CD8-positive, alpha-beta memory T cell (primary cell): ENCODE results near the gene NCKAP5. TPM values are rescaled to one million over a fixed set of nuclear protein-coding genes. Genes with fewer than 3 reads are reported as not detected.
"Not testable (repeated sequence)": the region's sequence is repeated elsewhere in the genome, so short reads cannot be mapped to it uniquely, and the experiment has no call there.

Source experiments
- CTCF ChIA-PET: fragments of 350-600 bp; sonication (Branson Sonifier 250); formaldehyde crosslinking; loops from one replicate; lab custom pipeline; 2021; ENCODE audit warnings: antibody characterized with exemption; lab: Charles Lee
- POLR2A ChIA-PET: fragments of 350-600 bp; sonication (Branson Sonifier 250); formaldehyde crosslinking; loops from one replicate; lab custom pipeline; 2021; ENCODE audit warnings: antibody characterized with exemption; lab: Charles Lee
- DNase-seq, 5 donors: peaks; one replicate each; pipeline versions ENCODE4 v3.0.0 to v3.0.0-alpha.2; 2020 to 2022; ENCODE audit warnings: mixed read lengths in 1 of 5
- H3K27ac ChIP-seq: one replicate; pipeline ENCODE4 v1.7.0; 2013; ENCODE audit warnings: low read depth, mild to moderate bottlenecking, low read length, moderate library complexity
- H3K27me3 ChIP-seq: 2 replicates; pipeline ENCODE4 v1.7.0; 2013; ENCODE audit warnings: low read length, mild to moderate bottlenecking; ENCODE audit not compliant: insufficient read depth, poor library complexity, severe bottlenecking
- H3K36me3 ChIP-seq: 2 replicates; pipeline ENCODE4 v1.7.0; 2013; ENCODE audit warnings: mild to moderate bottlenecking, low read length, moderate library complexity; ENCODE audit not compliant: insufficient read depth
- H3K4me1 ChIP-seq: 2 replicates; pipeline ENCODE4 v1.7.0; 2013; ENCODE audit warnings: mild to moderate bottlenecking, low read length, moderate library complexity; ENCODE audit not compliant: insufficient read depth
- H3K4me3 ChIP-seq: 2 replicates; pipeline ENCODE4 v1.7.0; 2013; ENCODE audit warnings: mild to moderate bottlenecking, low read length
- H3K9me3 ChIP-seq: 2 replicates; pipeline ENCODE4 v1.7.0; 2013; ENCODE audit warnings: mild to moderate bottlenecking, low read length
- H3K27ac Mint-ChIP-seq, 8 donors: one replicate each; pipeline ENCODE4 v1.8.0; 2020 to 2021; ENCODE audit warnings: mixed read lengths in 8 of 8, mild to moderate bottlenecking in 6 of 8, inconsistent platforms in 3 of 8, moderate library complexity in 3 of 8
- H3K27me3 Mint-ChIP-seq, 2 donors: one replicate each; pipeline ENCODE4 v1.8.0; 2020 to 2021; ENCODE audit warnings: mixed read lengths in 2 of 2, mild to moderate bottlenecking in 1 of 2, moderate library complexity in 1 of 2
- H3K36me3 Mint-ChIP-seq, 3 donors: one replicate each; pipeline ENCODE4 v1.8.0; 2020 to 2021; ENCODE audit warnings: mixed read lengths in 3 of 3, inconsistent platforms in 1 of 3, mild to moderate bottlenecking in 1 of 3
- H3K4me1 Mint-ChIP-seq, 3 donors: one replicate each; pipeline ENCODE4 v1.8.0; 2020 to 2021; ENCODE audit warnings: mixed read lengths in 3 of 3, inconsistent platforms in 1 of 3, mild to moderate bottlenecking in 1 of 3
- H3K4me3 Mint-ChIP-seq, 7 donors: one replicate each; pipeline ENCODE4 v1.8.0; 2020 to 2021; ENCODE audit warnings: mixed read lengths in 7 of 7, mild to moderate bottlenecking in 6 of 7, moderate library complexity in 4 of 7, inconsistent platforms in 2 of 7
- H3K9me3 Mint-ChIP-seq, 5 donors: one replicate each; pipeline ENCODE4 v1.8.0; 2020 to 2022; ENCODE audit warnings: mixed read lengths in 5 of 5, mild to moderate bottlenecking in 3 of 5, moderate library complexity in 2 of 5, inconsistent platforms in 1 of 5
- polyA plus RNA-seq: library from polyadenylated mRNA; unstranded; fragments of 300-500 nt; fragmentation: Illumina TruSeq; gene quantifications from one replicate; pipeline ENCODE4 v1.2.3, GENCODE V29; 2021
- total RNA-seq, 2 experiments: library from RNA; stranded (reverse); gene quantifications; one replicate each; pipeline ENCODE4 v1.2.3, GENCODE V29; 2021

NCKAP5 gene
- total and polyA plus RNA-seq, 3 experiments from 2014 or later = not detected

DNA sequence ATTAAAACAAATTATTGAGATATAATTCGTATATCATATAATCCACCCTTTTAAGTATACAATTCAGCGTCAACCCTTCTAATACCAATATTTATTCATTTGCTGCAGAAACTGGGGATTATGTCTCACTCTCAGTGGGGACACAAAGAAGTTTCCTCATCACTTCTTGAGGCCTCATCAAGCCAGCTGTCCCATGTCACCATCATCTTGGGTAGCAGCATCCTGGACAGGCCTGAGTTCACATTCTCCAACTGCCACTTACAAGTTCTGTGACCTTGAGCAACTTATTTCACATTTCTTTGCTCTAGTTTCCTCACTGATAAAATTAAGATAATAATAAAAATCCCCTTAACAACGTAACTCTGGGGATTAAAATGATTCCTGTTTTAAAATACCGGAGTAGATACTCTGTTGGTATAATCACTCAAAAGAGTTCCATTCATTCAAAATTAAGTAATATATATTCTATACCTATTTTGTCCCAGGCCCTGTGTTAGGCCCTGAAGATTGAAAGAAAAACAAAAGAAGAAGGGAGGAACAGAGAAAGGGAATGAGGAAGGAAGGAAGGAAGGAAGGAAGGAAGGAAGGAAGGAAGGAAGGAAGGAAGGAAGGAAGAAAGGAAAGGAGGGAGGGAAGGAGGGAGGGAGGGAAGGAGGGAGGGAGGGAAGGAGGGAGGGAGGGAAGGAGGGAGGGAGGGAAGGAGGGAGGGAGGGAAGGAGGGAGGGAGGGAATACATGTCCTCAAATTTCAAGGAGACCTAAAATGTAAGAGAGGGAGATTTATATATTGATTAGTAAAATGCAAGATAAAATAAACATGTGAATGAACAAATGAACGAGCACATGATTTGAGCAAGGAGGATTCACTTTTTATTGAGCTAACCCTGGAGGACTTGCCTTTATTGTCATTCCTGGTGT is 42.4 kb downstream of the NCKAP5 start:
- peaks cover 0 to 4% (median 2%) of the 10 kb centered on the region in 5 donors for H3K9me3 Mint-ChIP-seq
- H3K27ac Mint-ChIP-seq = peak overlapping the region in 1 of 8 donors; percentile 75
- Histone ChIP-seq H3K9me3 (no peaks in the 10 kb centered on the region), H3K36me3 (no peaks in the 10 kb centered on the region), H3K4me1 (no peaks in the 10 kb centered on the region), H3K27ac (no peak overlapping the region), H3K27me3 (no peaks in the 10 kb centered on the region), H3K4me3 (no peak overlapping the region)
- H3K4me1 Mint-ChIP-seq = no peaks in the 10 kb centered on the region
- ChIA-PET POLR2A (no interaction called here), CTCF (no interaction called here)
- H3K4me3 Mint-ChIP-seq = no peak overlapping the region
- no peaks in the 10 kb centered on the region for H3K36me3 Mint-ChIP-seq
- DNase-seq = no peak
- peaks cover 0 to 1% of the 10 kb centered on the region in 2 donors for H3K27me3 Mint-ChIP-seq

DNA sequence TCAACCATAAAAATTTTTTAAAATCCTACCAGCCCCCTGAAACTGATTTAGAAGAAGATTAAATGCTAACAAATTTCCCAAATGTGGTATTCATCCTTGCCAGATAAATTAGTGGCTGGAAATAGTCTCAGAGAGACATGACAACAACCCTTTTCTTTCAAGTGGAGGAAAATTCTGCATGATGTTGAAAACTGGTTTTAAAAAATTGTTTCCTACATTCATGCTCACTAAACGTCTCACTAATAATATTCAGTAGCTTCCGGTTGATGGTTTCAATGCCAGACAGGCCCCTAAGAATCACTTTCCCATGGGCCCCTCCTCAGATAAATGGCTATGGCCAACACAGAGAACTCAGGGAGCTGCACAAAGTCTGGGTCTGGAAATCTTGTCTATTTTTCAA is 43.2 kb downstream of the NCKAP5 start:
- H3K27me3 Mint-ChIP-seq = peaks cover 0 to 1% of the 10 kb centered on the region in 2 donors
- no peaks in the 10 kb centered on the region for H3K36me3 ChIP-seq
- H3K9me3 ChIP-seq = no peaks in the 10 kb centered on the region
- no peak overlapping the region for H3K27ac Mint-ChIP-seq
- H3K27me3 ChIP-seq = no peaks in the 10 kb centered on the region
- H3K9me3 Mint-ChIP-seq = peaks cover 0 to 7% (median 2%) of the 10 kb centered on the region in 5 donors
- no peaks in the 10 kb centered on the region for H3K4me1 Mint-ChIP-seq
- H3K27ac ChIP-seq = no peak overlapping the region
- DNase-seq = no peak
- no peak overlapping the region for H3K4me3 ChIP-seq
- ChIA-PET CTCF (no interaction called here), POLR2A (no interaction called here)
- no peaks in the 10 kb centered on the region for H3K36me3 Mint-ChIP-seq
- H3K4me1 ChIP-seq = no peaks in the 10 kb centered on the region
- no peak overlapping the region for H3K4me3 Mint-ChIP-seq

DNA sequence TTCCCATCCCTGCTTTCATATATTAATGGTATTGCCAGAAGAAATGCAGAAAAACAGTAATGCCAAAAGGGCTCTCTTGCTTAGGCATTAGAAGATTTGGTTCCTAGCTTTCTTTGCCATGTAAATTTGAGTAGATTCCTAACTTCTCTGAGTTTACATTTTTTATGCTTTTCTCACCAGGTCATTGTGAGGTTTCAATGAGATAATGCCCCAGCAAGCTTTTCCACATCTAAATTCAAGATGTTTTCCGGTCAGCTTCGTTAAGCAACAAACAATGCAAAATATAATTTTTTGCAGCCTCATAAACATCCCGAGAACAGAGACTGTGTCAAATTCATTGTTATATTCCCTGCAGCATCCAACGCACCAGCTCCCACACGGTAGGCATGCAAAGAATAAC is 44.9 kb downstream of the NCKAP5 start:
- H3K27me3 Mint-ChIP-seq = peaks cover 0 to 1% of the 10 kb centered on the region in 2 donors
- no peaks in the 10 kb centered on the region for H3K27me3 ChIP-seq
- H3K9me3 Mint-ChIP-seq = peaks cover 0 to 6% (median 2%) of the 10 kb centered on the region in 5 donors
- no peak overlapping the region for H3K27ac Mint-ChIP-seq
- CTCF ChIA-PET = no interaction called here
- no peak overlapping the region for H3K4me3 Mint-ChIP-seq
- DNase-seq = no peak
- no peak overlapping the region for H3K4me3 ChIP-seq
- H3K36me3 Mint-ChIP-seq = no peaks in the 10 kb centered on the region
- no peaks in the 10 kb centered on the region for H3K4me1 Mint-ChIP-seq
- H3K4me1 ChIP-seq = no peaks in the 10 kb centered on the region
- H3K9me3 ChIP-seq = no peaks in the 10 kb centered on the region
- H3K36me3 ChIP-seq = no peaks in the 10 kb centered on the region
- no peak overlapping the region for H3K27ac ChIP-seq
- POLR2A ChIA-PET = no interaction called here

DNA sequence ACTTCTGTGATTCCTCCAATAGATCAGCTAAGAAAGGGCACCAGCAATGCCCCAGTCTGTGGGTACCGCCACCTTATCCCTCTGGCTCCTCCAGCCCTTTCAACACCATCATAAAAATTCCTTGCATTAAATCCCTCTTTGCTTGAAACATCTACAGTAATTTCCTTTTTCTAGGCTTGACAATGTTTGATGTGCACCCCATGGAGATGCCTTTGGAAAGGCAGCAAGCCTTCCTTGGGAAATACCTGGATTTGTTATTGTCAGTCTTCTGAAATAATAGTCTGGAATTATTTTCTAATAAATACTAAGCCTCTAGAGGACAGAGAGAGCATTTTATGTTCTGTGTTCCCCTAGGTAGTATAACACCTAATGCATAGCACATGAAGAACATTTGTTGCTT is 46.1 kb downstream of the NCKAP5 start:
- Histone ChIP-seq H3K27ac (no peak overlapping the region), H3K9me3 (no peaks in the 10 kb centered on the region), H3K4me3 (no peak overlapping the region), H3K4me1 (no peaks in the 10 kb centered on the region), H3K27me3 (no peaks in the 10 kb centered on the region), H3K36me3 (no peaks in the 10 kb centered on the region)
- Mint-ChIP-seq H3K4me1 (no peaks in the 10 kb centered on the region), H3K4me3 (no peak overlapping the region), H3K36me3 (no peaks in the 10 kb centered on the region), H3K9me3 (peaks cover 0 to 6% (median 2%) of the 10 kb centered on the region in 5 donors), H3K27me3 (peaks cover 0 to 1% of the 10 kb centered on the region in 2 donors), H3K27ac (no peak overlapping the region)
- POLR2A ChIA-PET = no interaction called here
- CTCF ChIA-PET = no interaction called here
- DNase-seq = no peak

DNA sequence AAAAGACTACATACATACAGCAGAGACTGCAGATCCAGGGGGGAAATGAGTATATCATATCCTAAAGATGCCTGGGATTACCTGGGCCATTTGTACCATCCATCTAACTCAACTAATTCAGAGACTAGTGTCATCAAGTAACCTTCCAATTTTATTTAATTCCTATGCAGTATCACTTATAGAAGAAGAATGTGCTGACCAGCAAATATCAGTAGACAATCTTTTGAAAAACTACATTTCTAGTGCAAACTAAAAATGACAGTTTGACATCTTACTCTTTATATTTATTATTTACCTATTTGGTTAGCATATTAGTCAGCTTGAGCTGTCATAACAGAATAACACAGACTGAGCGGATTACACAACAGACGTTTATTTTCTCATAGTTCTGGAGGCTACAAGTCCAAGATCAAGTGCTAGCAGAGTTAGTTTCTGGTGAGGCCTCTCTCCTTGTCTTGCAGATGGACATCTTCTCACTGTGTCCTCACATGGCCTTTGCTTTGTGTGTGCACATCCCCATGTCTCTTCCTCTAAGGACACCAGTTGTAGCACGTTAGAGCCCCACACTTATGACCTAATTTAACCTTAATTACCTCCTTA is 47.0 kb downstream of the NCKAP5 start:
- H3K4me3 ChIP-seq = no peak overlapping the region
- CTCF ChIA-PET = no interaction called here
- Mint-ChIP-seq H3K27ac (no peak overlapping the region), H3K4me1 (no peaks in the 10 kb centered on the region), H3K27me3 (peaks cover 0 to 1% of the 10 kb centered on the region in 2 donors), H3K36me3 (no peaks in the 10 kb centered on the region), H3K4me3 (no peak overlapping the region), H3K9me3 (peaks cover 0 to 6% (median 2%) of the 10 kb centered on the region in 5 donors)
- DNase-seq = no peak
- no peaks in the 10 kb centered on the region for H3K36me3 ChIP-seq
- H3K9me3 ChIP-seq = no peaks in the 10 kb centered on the region
- POLR2A ChIA-PET = no interaction called here
- no peaks in the 10 kb centered on the region for H3K27me3 ChIP-seq
- H3K4me1 ChIP-seq = no peaks in the 10 kb centered on the region
- no peak overlapping the region for H3K27ac ChIP-seq

DNA sequence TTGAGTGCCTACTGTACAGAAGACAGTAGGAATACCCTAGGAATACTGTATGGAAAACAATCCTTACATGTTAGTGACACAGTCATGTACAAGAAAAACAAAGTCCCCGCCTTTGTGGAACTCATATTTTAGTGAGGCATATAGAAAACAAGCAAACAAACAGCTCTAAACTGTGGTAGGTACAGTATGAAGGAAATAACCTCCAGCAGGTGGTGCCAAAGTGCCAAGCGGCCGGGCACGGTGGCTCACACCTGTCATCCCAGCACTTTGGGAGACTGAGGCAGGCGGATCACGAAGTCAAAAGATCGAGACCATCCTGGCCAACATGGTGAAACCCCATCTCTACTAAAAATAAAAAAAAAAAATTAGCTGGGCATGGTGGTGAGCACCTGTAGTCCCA is 48.6 kb downstream of the NCKAP5 start:
- H3K4me1 ChIP-seq, H3K9me3 Mint-ChIP-seq, H3K27ac Mint-ChIP-seq, H3K27me3 ChIP-seq, H3K4me1 Mint-ChIP-seq, H3K36me3 ChIP-seq, H3K36me3 Mint-ChIP-seq, POLR2A ChIA-PET, H3K27ac ChIP-seq, H3K4me3 Mint-ChIP-seq, H3K27me3 Mint-ChIP-seq, H3K9me3 ChIP-seq, H3K4me3 ChIP-seq, DNase-seq: not testable (repeated sequence)
- CTCF ChIA-PET = interaction anchor here (1.8 kb wide), 1 partner anchor 10 kb away, joined by 6 read pairs; no protein-coding TSS in a partner anchor

DNA sequence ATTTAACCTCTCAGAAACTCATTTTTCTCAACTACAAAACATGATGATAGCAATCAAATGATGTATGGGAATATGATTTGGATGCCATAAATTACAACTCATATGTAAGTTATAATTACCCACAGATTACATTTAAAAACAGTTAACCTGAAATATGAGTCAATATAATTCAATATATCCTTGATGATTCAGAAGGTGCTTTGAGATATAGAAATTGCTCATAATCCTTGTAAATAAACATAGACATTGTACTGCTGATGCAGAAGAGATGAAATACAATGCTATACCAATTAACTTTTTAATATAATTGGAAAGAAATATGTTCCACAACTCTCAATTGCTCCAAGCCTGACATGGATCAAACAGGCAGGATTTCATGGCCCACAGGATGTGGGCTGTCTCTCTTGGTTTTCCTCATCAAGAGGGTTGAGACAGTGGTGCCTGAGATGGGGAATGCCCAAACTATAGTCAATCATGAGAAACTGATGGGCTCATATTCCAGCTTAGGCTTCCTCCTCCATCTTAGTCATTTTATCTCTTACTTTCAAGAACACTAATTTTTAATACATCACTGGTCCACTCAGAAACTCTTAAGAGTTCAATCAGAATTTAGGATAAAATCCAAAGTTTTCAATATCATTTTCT is 49.4 kb downstream of the NCKAP5 start:
- H3K27ac Mint-ChIP-seq = no peak overlapping the region
- no peak overlapping the region for H3K4me3 Mint-ChIP-seq
- peaks cover 0 to 4% (median 3%) of the 10 kb centered on the region in 5 donors for H3K9me3 Mint-ChIP-seq
- H3K27ac ChIP-seq = no peak overlapping the region
- no peaks in the 10 kb centered on the region for H3K4me1 ChIP-seq
- ChIA-PET CTCF (interaction anchor here (1.8 kb wide), 1 partner anchor 11 kb away, joined by 6 read pairs; no protein-coding TSS in a partner anchor), POLR2A (no interaction called here)
- DNase-seq = no peak
- peaks cover 0 to 1% of the 10 kb centered on the region in 2 donors for H3K27me3 Mint-ChIP-seq
- no peaks in the 10 kb centered on the region for H3K27me3 ChIP-seq
- H3K9me3 ChIP-seq = no peaks in the 10 kb centered on the region
- H3K36me3 ChIP-seq = no peaks in the 10 kb centered on the region
- no peaks in the 10 kb centered on the region for H3K36me3 Mint-ChIP-seq
- H3K4me1 Mint-ChIP-seq = no peaks in the 10 kb centered on the region
- no peak overlapping the region for H3K4me3 ChIP-seq

DNA sequence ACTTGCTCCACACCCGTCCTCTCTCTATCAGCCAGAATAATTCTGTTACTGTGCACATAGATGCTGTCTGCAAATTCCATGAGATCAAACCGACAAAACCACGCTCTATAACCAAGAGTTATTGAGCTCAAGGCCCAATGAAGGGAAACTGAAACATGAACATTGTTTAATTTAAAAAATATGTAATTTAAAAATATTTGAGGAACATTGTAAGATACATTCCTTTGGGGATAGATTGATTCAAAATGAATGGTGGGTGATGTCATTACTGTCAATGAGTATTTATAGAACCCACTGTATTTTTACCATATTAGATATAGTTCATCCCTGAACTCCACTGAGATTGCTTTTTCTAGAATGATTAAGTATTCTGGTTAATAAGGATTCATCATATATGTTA is 50.4 kb downstream of the NCKAP5 start:
- H3K27me3 Mint-ChIP-seq = no peaks in the 10 kb centered on the region
- H3K27me3 ChIP-seq = no peaks in the 10 kb centered on the region
- H3K9me3 ChIP-seq = no peaks in the 10 kb centered on the region
- H3K27ac Mint-ChIP-seq = peak overlapping the region in 1 of 8 donors; percentile 26
- no peaks in the 10 kb centered on the region for H3K36me3 ChIP-seq
- no peak for DNase-seq
- no peak overlapping the region for H3K27ac ChIP-seq
- no peaks in the 10 kb centered on the region for H3K36me3 Mint-ChIP-seq
- POLR2A ChIA-PET = no interaction called here
- H3K4me3 ChIP-seq = no peak overlapping the region
- no peak overlapping the region for H3K4me3 Mint-ChIP-seq
- no peaks in the 10 kb centered on the region for H3K4me1 ChIP-seq
- H3K9me3 Mint-ChIP-seq = peaks cover 0 to 4% (median 3%) of the 10 kb centered on the region in 5 donors
- CTCF ChIA-PET = no interaction called here
- H3K4me1 Mint-ChIP-seq = no peaks in the 10 kb centered on the region
